Liver (tissue), 9 donors: ENCODE results near the gene RGR. TPM values are rescaled to one million over a fixed set of nuclear protein-coding genes. Genes with fewer than 3 reads are reported as not detected.
A peak's percentile ranks its signal among the peaks of the same experiment; 100 is the strongest.

ENCODE experiments used
- DNase-seq: peaks from one replicate; pipeline ENCODE4 v3.0.0-alpha.2; 2017; ENCODE audit warnings: low spot score
- H3K27ac ChIP-seq, 2 donors: one replicate each; pipeline ENCODE4 v1.7.0; 2013; ENCODE audit warnings: inconsistent platforms in 2 of 2, low read length in 2 of 2, control low read depth in 1 of 2, low read depth in 1 of 2, mild to moderate bottlenecking in 1 of 2
- H3K27me3 ChIP-seq, 4 donors: one replicate each; pipeline versions ENCODE4 v1.6.1 to v1.7.0; 2013; ENCODE audit warnings: low read length in 3 of 4, inconsistent platforms in 1 of 4, mild to moderate bottlenecking in 1 of 4, moderate library complexity in 1 of 4; ENCODE audit not compliant: control insufficient read depth in 4 of 4, insufficient read depth in 4 of 4
- H3K36me3 ChIP-seq, 4 donors: one replicate each; pipeline versions ENCODE4 v1.6.1 to v1.7.0; 2013; ENCODE audit warnings: low read length in 3 of 4, mild to moderate bottlenecking in 3 of 4, low read depth in 1 of 4, moderate library complexity in 1 of 4; ENCODE audit not compliant: control insufficient read depth in 4 of 4, insufficient read depth in 3 of 4
- H3K4me1 ChIP-seq, 4 donors: one replicate each; pipeline versions ENCODE4 v1.6.1 to v1.7.0; 2013; ENCODE audit warnings: low read length in 3 of 4, mild to moderate bottlenecking in 3 of 4, moderate library complexity in 1 of 4; ENCODE audit not compliant: control insufficient read depth in 4 of 4, insufficient read depth in 4 of 4
- H3K4me3 ChIP-seq, 3 donors: one replicate each; pipeline versions ENCODE4 v1.6.1 to v1.7.0; 2013; ENCODE audit warnings: low read length in 3 of 3, control low read depth in 1 of 3, low read depth in 1 of 3, mild to moderate bottlenecking in 1 of 3
- H3K9ac ChIP-seq, 2 donors: one replicate each; pipeline ENCODE4 v1.7.0; 2013; ENCODE audit warnings: low read length in 2 of 2, mild to moderate bottlenecking in 2 of 2, moderate library complexity in 2 of 2, control low read depth in 1 of 2, low read depth in 1 of 2
- H3K9me3 ChIP-seq, 4 donors: one replicate each; pipeline versions ENCODE4 v1.6.1 to v1.7.0; 2013; ENCODE audit warnings: low read length in 3 of 4; ENCODE audit not compliant: control insufficient read depth in 4 of 4
- ATF3 ChIP-seq: IDR thresholded peaks from 2 replicates; pipeline ENCODE4 v1.6.1; 2016; ENCODE audit warnings: antibody characterized with exemption
- CTCF ChIP-seq: fragments of 150-350 bp; IDR thresholded peaks from 2 replicates; pipeline ENCODE4 v1.5.1; 2017; ENCODE audit warnings: improper control_type of control experiment, low read depth, low read length; ENCODE audit not compliant: missing input control
- FOXA2 ChIP-seq: IDR thresholded peaks from 2 replicates; pipeline ENCODE4 v1.6.1; 2016; ENCODE audit warnings: antibody characterized with exemption
- GABPA ChIP-seq, 2 donors: IDR thresholded peaks in 1 of 2; conservative IDR thresholded peaks in 1 of 2; 2 replicates each; pipeline ENCODE4 v1.6.1; 2016; ENCODE audit warnings: antibody characterized with exemption in 2 of 2, mild to moderate bottlenecking in 1 of 2, moderate library complexity in 1 of 2
- HNF4G ChIP-seq: IDR thresholded peaks from 2 replicates; pipeline ENCODE4 v1.6.1; 2016; ENCODE audit warnings: antibody characterized with exemption
- NR2F2 ChIP-seq: IDR thresholded peaks from 2 replicates; pipeline ENCODE4 v1.6.1; 2016; ENCODE audit warnings: antibody characterized with exemption
- RAD21 ChIP-seq, 2 donors: IDR thresholded peaks; 2 replicates each; pipeline ENCODE4 v1.6.1; 2016; ENCODE audit warnings: antibody characterized with exemption in 2 of 2, mild to moderate bottlenecking in 2 of 2
- REST ChIP-seq: IDR thresholded peaks from 2 replicates; pipeline ENCODE4 v1.6.1; 2016; ENCODE audit warnings: antibody characterized with exemption, mild to moderate bottlenecking
- RXRA ChIP-seq, 2 donors: IDR thresholded peaks; 2 replicates each; pipeline ENCODE4 v1.6.1; 2017 to 2018; ENCODE audit warnings: antibody characterized with exemption in 2 of 2, mild to moderate bottlenecking in 1 of 2
- SP1 ChIP-seq: IDR thresholded peaks from 2 replicates; pipeline ENCODE4 v1.6.1; 2018; ENCODE audit warnings: antibody characterized with exemption, mild to moderate bottlenecking
- TAF1 ChIP-seq: conservative IDR thresholded peaks from 2 replicates; pipeline ENCODE4 v1.6.1; 2016; ENCODE audit warnings: antibody characterized with exemption, mild to moderate bottlenecking
- WGBS: extraction: QIAGEN DNeasy Blood & Tissue Kit; methylation state at CpG from one replicate; pipeline ENCODE4 v1.1.7; 2013; 5-methylcytosine and 5-hydroxymethylcytosine counted together
- polyA plus RNA-seq, 2 donors: library from polyadenylated mRNA; stranded (reverse) in 1 of 2; unstranded in 1 of 2; fragments of 200-250 nt in 1 of 2; fragments of >200 nt in 1 of 2; fragmentation: Nextera tagmentation in 1 of 2; extraction: Ambion mirVana in 1 of 2; gene quantifications; one replicate each; pipeline versions ENCODE4 v1.2.1 to v1.2.3, GENCODE V29; 2013 to 2015
- total RNA-seq, 2 donors: library from RNA; depleted of rRNA; stranded (reverse); fragments of >200 nt; gene quantifications; one replicate each; pipeline ENCODE4 v1.2.3, GENCODE V29; 2014
- donor health status: healthy.
- donor health status: healthy.
- donor health status: healthy.
- donor health status: healthy.
- donor health status: healthy.

Gene RGR
- total and polyA plus RNA-seq, 4 donors: not detected

GRCh38 chr10:84265418-84265817 is 20.6 kb downstream of the RGR start:
- Histone ChIP-seq H3K4me1 (no peaks in the 10 kb centered on the region), H3K27ac (no peak overlapping the region), H3K36me3 (no peaks in the 10 kb centered on the region), H3K9ac (no peak overlapping the region), H3K9me3 (no peaks in the 10 kb centered on the region), H3K27me3 (peaks cover 0 to 3% (median 0%) of the 10 kb centered on the region in 4 donors), H3K4me3 (no peak overlapping the region)
- DNase-seq: no peak
- WGBS: 78% methylated on average over 4 of the region's 4 CpGs
- TF ChIP-seq NR2F2 (no peak), GABPA (IDR thresholded peaks at IDR 0.05 in 1 of 2, conservative IDR thresholded peaks at IDR 0.05 in 1 of 2) (no peak), FOXA2 (no peak), TAF1 (no peak)

GRCh38 chr10:84267503-84268126 is 22.8 kb downstream of the RGR start:
- no peaks in the 10 kb centered on the region for H3K9me3 ChIP-seq
- TF ChIP-seq ATF3 (no peak), CTCF (peak; percentile 26), RAD21 (IDR thresholded peaks at IDR 0.05) (peak; percentile 39 to 72), SP1 (no peak)
- DNase-seq: no peak
- no peak overlapping the region for H3K4me3 ChIP-seq
- H3K27me3 ChIP-seq: peaks cover 0 to 3% (median 0%) of the 10 kb centered on the region in 4 donors
- no peaks in the 10 kb centered on the region for H3K36me3 ChIP-seq
- no peak overlapping the region for H3K9ac ChIP-seq
- H3K4me1 ChIP-seq: no peaks in the 10 kb centered on the region
- WGBS: 31% methylated on average over 7 of the region's 7 CpGs
- H3K27ac ChIP-seq: no peak overlapping the region

GRCh38 chr10:84269162-84269561 is 24.3 kb downstream of the RGR start:
- WGBS: 49% methylated on average over 1 of the region's 1 CpG

More at GRCh38 chr10:84269162-84269561, 24.3 kb downstream of the RGR start:
- no peaks in the 10 kb centered on the region for H3K9me3 ChIP-seq
- TF ChIP-seq REST: no peak
- TF ChIP-seq FOXA2: no peak
- no peak for TF ChIP-seq HNF4G
- TF ChIP-seq ATF3: no peak
- no peak for TF ChIP-seq RXRA (IDR thresholded peaks at IDR 0.05)
- no peak overlapping the region for H3K9ac ChIP-seq
- H3K27ac ChIP-seq: no peak overlapping the region
- H3K36me3 ChIP-seq: no peaks in the 10 kb centered on the region
- no peaks in the 10 kb centered on the region for H3K4me1 ChIP-seq
- peaks cover 0 to 3% (median 1%) of the 10 kb centered on the region in 4 donors for H3K27me3 ChIP-seq
- no peak for DNase-seq
- H3K4me3 ChIP-seq: no peak overlapping the region
